Stimulated activated CD4-positive, alpha-beta T cell treated with anti-CD3 and anti-CD28 coated beads, TNF-alpha, amount 100 ng/mL, for 4 hours (primary cell): ENCODE data around the gene SEC24B.
"Not testable (repeated sequence)": the region's sequence is repeated elsewhere in the genome, so short reads cannot be mapped to it uniquely, and the experiment has no call there.

Experiments
- DNase-seq, 3 experiments: peaks; one replicate each; pipeline ENCODE4 v3.0.0-alpha.2; 2020; ENCODE audit warnings: low read depth in 3 of 3

SEC24B gene

DNA sequence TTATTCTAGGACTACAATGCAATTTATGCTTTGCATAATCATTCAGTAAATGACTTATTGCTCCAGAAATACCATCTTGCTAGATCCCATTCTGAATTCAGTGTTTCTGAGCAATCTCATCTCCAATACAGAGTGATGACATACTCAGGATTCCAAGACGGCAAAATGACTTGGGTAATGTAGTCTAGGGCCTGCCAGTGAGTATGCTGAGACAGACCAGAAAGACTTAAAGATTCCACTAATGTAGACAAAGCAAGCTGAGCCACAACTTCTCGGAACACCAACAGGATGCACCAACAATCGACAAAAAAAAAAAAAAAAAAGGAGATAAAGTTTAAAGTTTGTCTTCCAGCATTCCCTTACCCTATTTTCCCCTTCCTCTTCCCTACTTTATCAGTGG is 919 bp upstream of the SEC24B start:
- no peak for DNase-seq

DNA sequence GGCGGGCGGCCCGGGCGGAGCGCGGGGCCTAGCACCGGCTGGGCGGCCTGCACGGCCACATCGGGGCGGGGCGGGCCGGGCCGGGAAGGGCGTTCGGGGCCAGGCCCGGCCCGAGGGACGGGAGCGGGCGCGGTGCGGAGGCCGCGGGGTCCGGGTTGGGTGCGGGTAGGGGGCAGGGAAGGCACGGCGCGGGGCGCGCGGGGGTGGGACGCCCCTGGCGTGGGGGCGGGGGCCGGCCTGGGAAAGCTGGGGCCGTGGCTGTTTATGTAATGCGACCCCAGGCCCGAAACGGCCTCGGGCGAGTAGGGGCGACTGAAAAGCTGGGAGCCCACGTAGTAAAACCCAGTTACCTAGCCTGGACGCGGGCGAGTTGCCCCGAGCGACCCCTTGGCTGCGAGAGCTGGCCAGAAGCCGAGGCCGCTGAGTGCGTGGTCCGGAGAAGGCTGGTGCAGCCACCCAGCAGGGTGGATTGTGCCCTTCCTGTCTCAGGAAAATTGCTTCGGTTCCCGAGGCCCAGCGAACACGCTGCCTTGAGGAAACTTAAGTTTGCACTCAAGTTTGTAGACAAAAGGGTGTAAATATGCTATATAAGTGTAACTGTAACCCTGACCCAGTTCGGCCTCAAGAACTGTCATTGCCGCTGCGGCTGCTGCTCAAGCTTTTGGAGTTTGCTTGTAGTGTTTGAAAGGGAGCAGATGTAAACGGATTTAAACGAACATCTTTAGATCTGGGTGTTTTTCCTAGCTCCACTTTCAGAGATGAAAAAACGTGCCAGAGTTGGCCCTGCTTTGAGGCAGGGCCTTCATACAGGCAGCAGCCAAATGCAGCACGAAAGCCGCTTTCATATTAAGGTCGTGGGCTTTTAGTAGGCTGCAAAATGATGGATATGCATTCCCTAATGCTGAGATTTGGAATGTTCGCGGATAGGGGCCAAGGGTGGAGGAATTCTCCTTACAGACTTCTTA is 674 bp downstream of the SEC24B start:
- DNase-seq: peak in 1 of 3 experiments; percentile 4

DNA sequence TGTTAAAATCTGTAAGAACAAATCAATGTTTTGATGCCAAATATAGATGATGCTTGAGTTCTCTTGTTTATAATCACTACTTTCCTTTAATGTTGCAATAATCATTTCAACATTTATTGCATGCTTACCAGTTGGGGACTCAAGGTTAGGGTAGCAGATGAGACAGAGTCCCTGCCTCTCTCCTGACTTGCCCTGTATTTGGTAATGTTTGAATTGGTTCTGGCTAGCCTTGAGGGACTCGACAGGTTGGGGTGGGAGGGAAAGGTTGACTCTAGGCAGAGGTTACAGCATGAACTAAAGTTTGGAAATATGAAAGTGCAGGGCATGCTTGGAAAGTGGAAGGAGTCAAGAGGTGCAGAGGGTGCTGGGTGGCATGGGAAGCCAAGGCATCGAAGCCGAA is 2.0 kb downstream of the SEC24B start:
- no peak for DNase-seq

- DNase-seq: no peak
Measured at GRCh38 chr4:109436504-109436903, 2.9 kb downstream of the SEC24B start.

- DNase-seq: no peak
Measured at GRCh38 chr4:109440948-109441347, 7.3 kb downstream of the SEC24B start.

DNA sequence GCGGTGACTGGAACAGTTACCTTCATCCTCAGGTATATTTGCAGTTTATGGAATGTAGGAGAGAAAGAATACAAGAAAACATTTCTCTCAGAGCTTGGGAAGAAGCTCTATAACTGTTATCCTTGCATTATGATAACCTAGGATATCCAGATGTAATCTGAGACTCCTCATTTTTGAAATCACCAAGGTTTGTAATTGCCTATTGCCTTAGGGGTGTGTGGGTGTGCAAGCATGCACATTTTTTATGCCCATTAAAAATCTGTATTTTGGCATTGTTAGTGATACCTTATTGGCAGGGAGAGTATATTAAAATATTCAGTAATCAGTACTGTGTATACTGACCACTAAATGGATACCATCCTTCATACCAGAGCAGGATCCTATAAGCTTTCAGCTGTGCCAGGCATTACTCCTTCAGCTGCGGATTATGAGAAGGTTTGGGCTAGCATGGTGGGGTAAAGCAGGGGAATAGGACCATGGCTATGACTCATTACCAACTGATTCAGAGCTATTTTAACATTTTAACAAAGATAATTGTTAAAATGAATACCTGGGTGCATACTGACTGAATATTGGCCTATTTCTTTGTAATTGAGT is 8.3 kb downstream of the SEC24B start:
- DNase-seq: no peak

DNA sequence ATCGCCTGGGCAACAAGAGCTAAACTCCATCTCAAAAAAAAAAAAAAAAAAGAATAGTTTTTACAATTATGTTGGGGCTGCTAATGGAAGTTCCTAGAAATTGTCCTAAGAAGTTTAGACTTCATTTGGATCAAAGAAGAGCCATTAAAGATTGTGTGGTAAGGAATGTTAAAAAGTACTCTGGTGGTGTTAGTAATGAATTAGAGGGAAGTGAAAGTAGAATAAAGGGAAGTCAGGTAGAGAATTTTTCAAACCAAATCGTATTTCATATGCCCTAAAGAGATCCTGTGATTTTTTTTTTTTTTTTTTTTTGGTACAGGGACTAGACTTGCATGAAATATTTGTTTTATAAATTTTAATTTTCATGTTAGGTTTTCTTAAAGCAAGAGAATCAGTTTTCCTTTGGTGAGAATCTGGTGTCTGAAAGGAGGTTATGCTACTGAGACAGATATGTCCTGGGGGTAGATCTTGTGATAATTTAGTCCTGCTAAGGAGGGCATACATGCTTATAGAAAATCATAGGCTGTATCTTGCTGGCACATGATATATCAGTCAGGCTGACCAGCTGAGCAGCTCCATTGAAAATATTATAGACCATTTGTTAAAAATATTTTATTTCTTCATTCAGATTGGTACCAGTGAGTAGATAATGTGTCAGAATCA is 10.7 kb downstream of the SEC24B start:
- no peak for DNase-seq

DNA sequence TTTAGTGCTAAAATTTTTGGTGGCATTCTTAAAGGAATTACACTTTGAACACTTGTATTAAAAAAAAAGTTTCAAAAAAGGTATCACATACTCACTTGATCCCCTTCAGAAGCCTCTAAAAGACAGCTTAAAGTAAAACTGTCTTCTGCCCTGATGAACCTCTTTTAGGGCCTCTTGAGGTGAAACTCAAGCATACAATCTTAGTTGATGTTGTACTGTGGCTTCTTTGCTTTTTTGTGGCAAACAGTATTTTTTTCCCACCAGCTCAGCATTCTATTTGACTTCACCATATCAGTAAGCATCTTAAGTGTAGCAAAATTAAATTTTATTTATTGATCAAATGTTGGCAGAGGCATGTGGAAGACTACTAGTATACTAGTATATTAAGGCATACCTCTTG is 13.7 kb downstream of the SEC24B start:
- DNase-seq: no peak

- no peak for DNase-seq
Measured at GRCh38 chr4:109451544-109452273, 18.1 kb downstream of the SEC24B start.

DNA sequence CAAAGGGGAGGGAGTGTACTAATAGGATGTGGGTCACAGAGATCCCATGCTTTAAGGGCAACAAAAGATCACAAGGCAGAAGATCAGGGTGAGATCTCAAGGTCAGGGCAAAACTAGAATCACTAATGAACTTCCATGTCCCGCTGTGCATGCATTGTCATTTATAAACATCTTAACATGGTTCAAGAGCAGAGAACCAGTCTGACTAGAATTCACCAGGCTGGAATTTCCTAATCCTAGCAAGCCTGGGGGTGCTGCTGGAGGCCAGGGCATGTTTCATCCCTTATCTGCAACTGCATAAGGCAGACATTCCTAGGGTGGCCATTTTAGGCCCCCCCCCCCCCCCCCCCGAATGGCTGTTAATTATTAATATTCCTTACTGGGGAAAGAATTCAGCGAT is 19.5 kb downstream of the SEC24B start:
- not testable (repeated sequence) for DNase-seq

GRCh38 chr4:109462297-109462696 is 28.7 kb downstream of the SEC24B start:
- DNase-seq: no peak

- DNase-seq: no peak
Measured at GRCh38 chr4:109462802-109463201, 29.2 kb downstream of the SEC24B start.

GRCh38 chr4:109465069-109465468 is 31.5 kb downstream of the SEC24B start:
- DNase-seq: no peak

GRCh38 chr4:109469915-109470314 is 36.3 kb downstream of the SEC24B start:
- DNase-seq: no peak

- DNase-seq: no peak
Measured at GRCh38 chr4:109472343-109472761, 38.7 kb downstream of the SEC24B start.

GRCh38 chr4:109473824-109474223 is 40.2 kb downstream of the SEC24B start:
- no peak for DNase-seq

GRCh38 chr4:109486007-109486406 is 52.4 kb downstream of the SEC24B start:
- no peak for DNase-seq

DNA sequence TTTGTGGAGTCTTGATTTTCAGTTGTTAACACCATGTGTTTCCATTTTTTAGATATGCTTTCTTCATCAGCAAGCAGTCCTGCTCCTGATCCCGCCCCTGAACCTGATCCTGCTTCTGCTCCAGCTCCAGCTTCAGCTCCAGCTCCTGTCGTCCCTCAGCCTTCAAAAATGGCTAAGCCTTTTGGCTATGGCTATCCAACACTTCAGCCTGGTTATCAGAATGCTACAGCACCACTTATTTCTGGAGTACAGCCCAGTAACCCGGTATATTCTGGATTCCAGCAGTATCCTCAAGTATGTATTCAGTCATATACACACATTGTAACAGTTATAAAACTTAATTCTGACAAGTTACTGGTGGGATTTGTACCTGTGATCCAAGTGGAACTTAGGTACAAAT is 60.9 kb downstream of the SEC24B start:
- no peak for DNase-seq

GRCh38 chr4:109495514-109495913 is 61.9 kb downstream of the SEC24B start:
- DNase-seq: no peak

- no peak for DNase-seq
Measured at GRCh38 chr4:109496875-109497274, 63.3 kb downstream of the SEC24B start.

DNA sequence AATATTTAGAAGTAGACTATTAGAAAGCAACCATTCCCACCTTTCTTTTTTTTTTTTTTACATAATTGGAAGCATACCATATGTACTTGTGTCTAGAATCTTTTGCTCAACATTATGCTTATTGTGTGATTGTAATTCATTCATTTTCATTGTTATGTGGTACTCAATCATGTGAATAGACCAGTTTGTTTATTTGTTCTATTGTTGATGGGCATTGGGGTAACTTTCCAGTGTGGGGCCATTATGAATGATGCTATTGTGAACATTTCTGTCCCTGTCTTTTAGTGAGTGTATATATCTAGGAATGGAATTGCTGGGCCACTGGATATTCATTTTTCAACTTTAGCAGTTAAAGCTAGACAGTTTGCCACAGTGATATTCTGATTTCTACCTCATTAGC is 63.9 kb downstream of the SEC24B start:
- no peak for DNase-seq

DNA sequence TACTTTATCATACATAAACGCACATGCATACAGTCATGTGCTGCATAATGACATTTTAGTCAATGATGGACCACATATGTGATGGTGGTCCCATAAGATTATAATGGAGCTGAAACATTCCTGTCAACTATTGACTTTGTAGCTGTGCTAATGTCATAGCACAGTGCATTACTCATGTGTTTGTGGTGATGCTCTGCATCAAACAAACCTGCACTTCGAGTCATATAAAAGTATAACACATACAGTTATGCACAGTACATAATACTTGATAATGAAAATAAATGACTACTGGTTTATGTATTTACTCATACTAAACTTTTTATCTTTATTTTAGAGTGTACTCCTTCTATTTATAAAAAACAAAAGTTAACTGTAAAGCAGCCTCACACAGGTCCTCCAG is 65.9 kb downstream of the SEC24B start:
- no peak for DNase-seq
